Dermis microvascular lymphatic vessel endothelial cell (primary cell): ENCODE measurements around the gene DBNDD2. TPM values are rescaled to one million over a fixed set of nuclear protein-coding genes. Genes with fewer than 3 reads are reported as not detected.

ENCODE experiments used
- DNase-seq, 2 donors: peaks; one replicate each; pipeline versions ENCODE4 v3.0.0 to v3.0.0-alpha.2; 2010; ENCODE audit warnings: low read depth in 2 of 2
- total RNA-seq: library from RNA; depleted of rRNA; stranded (reverse); fragments of >200 nt; gene quantifications from 2 replicates; pipeline ENCODE4 v1.2.1, GENCODE V29; 2014

DBNDD2 gene
- total RNA-seq, result 6.4 and 9.4 TPM in 2 replicates

- DNase-seq, result no peak
Measured at GRCh38 chr20:45407783-45408645, at the start of gene DBNDD2. DBNDD2 (plus strand) TSS chr20:45408289; CDS start chr20:45408468, 179 bp downstream.

GRCh38 chr20:45359069-45359405, 49.1 kb upstream of the DBNDD2 start:
- peak in 1 of 2 donors; percentile 48 for DNase-seq

GRCh38 chr20:45359406-45360148, 48.5 kb upstream of the DBNDD2 start:
- DNase-seq, result peak in 1 of 2 donors; percentile 79

GRCh38 chr20:45361793-45362192, 46.3 kb upstream of the DBNDD2 start:
- DNase-seq, result no peak

GRCh38 chr20:45362804-45363610, 45.1 kb upstream of the DBNDD2 start, which contains the start of gene SYS1:
SYS1 (plus strand) TSS chr20:45363156; CDS start chr20:45363532, 376 bp downstream.
- peak; percentile 97 to 99 for DNase-seq

GRCh38 chr20:45363611-45364492, 44.2 kb upstream of the DBNDD2 start:
- DNase-seq, result peak in 1 of 2 donors; percentile 19

- DNase-seq, result no peak
Measured at GRCh38 chr20:45365444-45365970, 42.6 kb upstream of the DBNDD2 start.

GRCh38 chr20:45366192-45366591, 41.9 kb upstream of the DBNDD2 start:
- no peak for DNase-seq

- DNase-seq, result no peak
Measured at GRCh38 chr20:45366631-45367030, 41.5 kb upstream of the DBNDD2 start.

GRCh38 chr20:45367126-45367525, 41.0 kb upstream of the DBNDD2 start:
- no peak for DNase-seq

- DNase-seq, result no peak
Measured at GRCh38 chr20:45368221-45368980, 39.7 kb upstream of the DBNDD2 start.

GRCh38 chr20:45370571-45371160, 37.4 kb upstream of the DBNDD2 start:
- DNase-seq, result no peak

- DNase-seq, result no peak
Measured at GRCh38 chr20:45372241-45372640, 35.8 kb upstream of the DBNDD2 start.

- no peak for DNase-seq
Measured at GRCh38 chr20:45372646-45373352, 35.3 kb upstream of the DBNDD2 start.

GRCh38 chr20:45373353-45374100, 34.6 kb upstream of the DBNDD2 start:
- DNase-seq, result peak; percentile 69 to 84

- DNase-seq, result no peak
Measured at GRCh38 chr20:45374101-45374467, 34.0 kb upstream of the DBNDD2 start.

- no peak for DNase-seq
Measured at GRCh38 chr20:45374966-45375365, 33.1 kb upstream of the DBNDD2 start.

- no peak for DNase-seq
Measured at GRCh38 chr20:45377269-45377668, 30.8 kb upstream of the DBNDD2 start.
